Right cardiac atrium (tissue), 5 donors: Measurements from ENCODE around the gene SSH2. TPM values are rescaled to one million over a fixed set of nuclear protein-coding genes. Genes with fewer than 3 reads are reported as not detected.
A peak's percentile ranks its signal among the peaks of the same experiment; 100 is the strongest.

ENCODE experiments used
- ATAC-seq, 2 donors: fragments of 200-7000 bp; cut with Tn5 transposase; one replicate each; pipeline versions ENCODE4 v1.8.0 to v1.9.1; 2020; ENCODE audit warnings: moderate library complexity in 2 of 2, mild to moderate bottlenecking in 1 of 2
- DNase-seq, 3 donors: peaks; one replicate each; pipeline ENCODE4 v3.0.0-alpha.2; 2020
- H3K27ac ChIP-seq: one replicate; pipeline ENCODE4 v1.5.1; 2013; ENCODE audit warnings: mild to moderate bottlenecking, low read length, control low read depth, moderate library complexity
- H3K27me3 ChIP-seq: one replicate; pipeline ENCODE4 v1.6.1; 2013; ENCODE audit not compliant: control insufficient read depth, insufficient read depth
- H3K4me1 ChIP-seq: one replicate; pipeline ENCODE4 v1.6.1; 2013; ENCODE audit warnings: low read length; ENCODE audit not compliant: control insufficient read depth, insufficient read depth
- H3K4me3 ChIP-seq: one replicate; pipeline ENCODE4 v1.5.1; 2013; ENCODE audit warnings: low read length, control low read depth
- H3K9me3 ChIP-seq: one replicate; pipeline ENCODE4 v1.6.1; 2013; ENCODE audit warnings: low read length; ENCODE audit not compliant: control insufficient read depth
- WGBS: extraction: QIAGEN DNeasy Blood & Tissue Kit; methylation state at CpG from one replicate; pipeline ENCODE4 v1.1.7; 2013; 5-methylcytosine and 5-hydroxymethylcytosine counted together
- intact Hi-C, 4 donors: fragments of 100-400 bp; cut with DNase I; formaldehyde crosslinking; loops; one replicate each; pipeline versions ENCODE4 v1.11.0 to v1.14.0; 2022 to 2023
- polyA plus RNA-seq: library from polyadenylated mRNA; stranded (reverse); fragments of 200-250 nt; gene quantifications from one replicate; pipeline ENCODE4 v1.2.3, GENCODE V29; 2013
- total RNA-seq, 4 donors: library from RNA; stranded (reverse); fragmentation: NEBNext Ultra II Directional; extraction: Animal tissue kit (Norgen Biotek cat#: 25700); gene quantifications; one replicate each; pipeline ENCODE4 v1.2.1, GENCODE V29; 2021
- donor health status: healthy with polysubstance abuse.
- donor health status: DM: no; HTN: yes; CAD: no.
- donor health status: DM: no; HTN: no; CAD: no.
- donor health status: DM: no; HTN: yes; CAD: no; lungs with severe emphysema.
- donor health status: DM: yes; HTN: yes; CAD: no.

Gene SSH2
- total and polyA plus RNA-seq, 5 donors: 18.8 to 43.5 (median 37.5) TPM

DNA sequence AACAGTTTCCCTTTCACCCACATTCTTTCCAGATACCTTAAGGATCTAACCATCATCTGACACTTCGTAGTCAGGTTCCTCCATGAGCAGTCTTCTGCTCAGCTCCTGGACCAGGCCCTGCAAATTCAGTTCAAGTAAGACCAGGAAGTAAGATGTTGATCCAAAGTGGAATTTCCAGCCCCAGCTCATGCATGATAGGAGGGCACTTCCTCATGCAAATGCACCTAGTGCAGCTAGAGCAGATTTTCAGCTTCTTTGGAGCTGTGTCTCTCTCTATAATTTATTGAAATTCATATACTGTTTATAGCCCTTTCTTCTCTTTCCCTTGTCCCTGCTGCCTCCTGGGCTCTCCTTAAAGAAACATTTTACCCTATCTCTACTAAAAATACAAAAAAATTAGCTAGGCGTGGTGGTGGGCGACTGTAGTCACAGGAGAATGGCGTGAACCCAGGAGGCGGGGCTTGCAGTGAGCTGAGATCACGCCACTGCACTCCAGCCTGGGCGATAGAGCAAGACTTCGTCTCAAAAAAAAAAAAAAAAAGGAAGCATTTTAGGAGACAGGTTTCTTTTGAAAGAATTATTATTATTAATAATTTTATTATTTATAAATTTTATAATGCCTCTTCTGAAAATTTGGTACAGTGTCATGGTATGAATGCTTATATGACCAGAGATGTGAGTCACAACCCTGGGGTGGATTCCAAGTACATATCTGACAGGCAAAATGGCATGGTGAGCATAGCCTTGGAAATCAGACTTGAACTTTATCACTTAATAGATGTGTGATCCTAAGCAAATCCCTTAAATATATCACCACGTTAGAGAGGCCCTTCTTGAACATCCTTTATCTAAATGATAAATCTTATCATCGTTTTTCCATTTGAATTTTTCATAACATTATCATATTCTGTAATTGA lies 94.3 kb downstream of the SSH2 start:
- ATAC-seq: peak; percentile 39 to 40
- 66% methylated on average over 10 of the region's 10 CpGs for WGBS
- intact Hi-C loops: no loop called here
- Histone ChIP-seq H3K9me3 (no peaks in the 10 kb centered on the region), H3K27ac (no peak overlapping the region), H3K4me1 (no peaks in the 10 kb centered on the region), H3K27me3 (no peaks in the 10 kb centered on the region), H3K4me3 (no peak overlapping the region)
- DNase-seq: peak in 1 of 3 donors; percentile 64

DNA sequence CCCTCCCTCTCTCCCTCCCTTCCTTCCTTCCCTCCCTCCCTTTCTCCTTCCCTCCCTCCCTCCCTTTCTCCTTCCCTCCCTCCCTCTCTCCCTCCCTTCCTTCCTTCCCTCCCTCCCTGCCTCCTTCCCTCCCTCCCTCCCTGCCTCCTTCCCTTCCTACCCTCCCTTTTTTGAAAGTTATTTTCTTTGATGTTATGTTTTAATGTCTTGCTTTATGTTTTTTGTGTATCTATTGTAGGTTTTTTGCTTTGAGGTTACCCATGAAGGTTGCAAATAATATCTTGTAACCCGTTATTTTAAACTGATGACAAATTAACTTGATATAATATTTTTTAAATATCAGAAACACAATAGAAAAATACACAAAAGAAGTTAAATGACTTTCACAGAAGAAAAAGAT lies 96.2 kb downstream of the SSH2 start:
- DNase-seq (no peak), ATAC-seq (no peak)
- Histone ChIP-seq H3K27ac (no peak overlapping the region), H3K9me3 (no peaks in the 10 kb centered on the region), H3K4me3 (no peak overlapping the region), H3K27me3 (no peaks in the 10 kb centered on the region), H3K4me1 (no peaks in the 10 kb centered on the region)
- intact Hi-C loops: no loop called here
- 94% methylated on average over 1 of the region's 1 CpG for WGBS

DNA sequence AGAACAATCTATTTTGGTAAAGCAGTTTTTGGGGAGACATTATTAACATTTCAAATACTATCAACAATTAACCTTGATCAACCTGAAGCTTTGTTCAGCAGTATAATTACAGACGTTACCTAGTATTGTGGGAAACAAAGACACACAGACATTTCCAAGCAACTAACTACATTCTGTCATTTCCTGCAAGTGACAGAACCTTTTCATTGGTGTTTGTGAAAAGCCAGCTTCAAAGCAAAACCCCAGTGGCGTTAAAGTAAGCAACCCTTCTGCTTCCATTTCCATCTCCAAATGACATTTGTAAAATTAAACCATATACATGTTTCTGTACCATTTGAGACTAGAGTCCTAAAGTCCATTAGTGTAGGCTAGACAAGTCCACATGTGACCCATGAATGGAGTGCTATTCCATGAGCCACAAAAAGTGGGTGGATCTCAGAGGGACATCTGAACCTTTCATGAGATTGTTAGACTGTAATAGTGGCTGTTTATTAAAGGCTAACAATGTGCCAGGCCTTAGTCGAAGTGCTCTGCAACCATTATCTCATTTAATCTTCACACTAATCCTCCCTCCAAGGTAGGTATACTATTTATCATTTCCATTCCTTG lies 101.2 kb downstream of the SSH2 start:
- H3K27ac ChIP-seq: no peak overlapping the region
- intact Hi-C loops: no loop called here
- ATAC-seq: no peak
- 81% methylated on average over 3 of the region's 3 CpGs for WGBS
- no peaks in the 10 kb centered on the region for H3K27me3 ChIP-seq
- no peaks in the 10 kb centered on the region for H3K4me1 ChIP-seq
- no peaks in the 10 kb centered on the region for H3K9me3 ChIP-seq
- H3K4me3 ChIP-seq: no peak overlapping the region
- no peak for DNase-seq

DNA sequence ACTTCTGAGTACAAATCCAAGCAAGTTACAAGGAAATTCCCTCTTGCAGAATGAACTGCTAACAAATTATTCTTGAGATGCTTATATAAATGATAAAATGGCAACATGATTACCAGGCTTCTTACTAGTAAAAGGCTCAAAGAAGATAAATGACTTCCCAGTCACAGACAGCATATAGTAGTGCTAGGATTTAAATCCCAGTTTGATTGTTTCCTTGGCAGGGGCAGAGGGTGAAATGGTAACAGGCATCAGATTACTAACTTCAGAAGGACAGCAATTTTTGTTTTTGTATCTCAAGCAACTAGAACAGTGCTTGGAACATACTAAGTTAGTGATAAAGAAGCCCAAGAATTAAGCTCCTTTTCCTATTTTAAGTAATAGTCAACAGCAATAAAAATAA lies 102.8 kb downstream of the SSH2 start:
- Histone ChIP-seq H3K9me3 (no peaks in the 10 kb centered on the region), H3K4me1 (no peaks in the 10 kb centered on the region), H3K27me3 (no peaks in the 10 kb centered on the region), H3K4me3 (no peak overlapping the region), H3K27ac (no peak overlapping the region)
- no peak for DNase-seq
- intact Hi-C loops: no loop called here
- no peak for ATAC-seq

DNA sequence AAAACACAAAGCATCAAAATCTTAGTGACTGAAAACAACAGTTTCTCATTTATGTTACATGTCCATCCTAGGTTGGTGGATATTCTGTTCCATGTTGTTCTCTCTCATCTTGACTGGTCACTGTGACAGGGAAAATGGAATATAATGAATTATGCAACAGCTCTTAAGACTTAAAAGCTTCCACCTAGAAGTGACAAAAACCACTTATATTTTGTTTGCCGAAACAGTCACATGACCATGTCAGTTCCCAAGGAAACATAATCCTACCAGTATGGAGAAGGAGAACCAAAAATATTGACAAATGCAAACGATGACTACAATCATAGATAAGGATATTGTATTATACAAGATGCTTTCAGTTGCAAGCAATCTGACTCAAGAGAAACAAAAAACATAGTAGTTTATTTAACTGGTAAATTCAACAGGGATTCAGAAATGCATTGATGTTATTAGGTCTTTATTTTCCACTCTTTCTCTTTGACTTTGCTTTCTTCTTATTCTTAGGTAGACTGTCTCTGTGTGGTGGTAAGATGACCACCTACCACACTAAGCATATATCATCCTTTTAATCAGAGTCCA lies 103.8 kb downstream of the SSH2 start:
- Histone ChIP-seq H3K4me1 (no peaks in the 10 kb centered on the region), H3K27ac (no peak overlapping the region), H3K27me3 (no peaks in the 10 kb centered on the region), H3K4me3 (no peak overlapping the region), H3K9me3 (no peaks in the 10 kb centered on the region)
- intact Hi-C loops: no loop called here
- no peak for DNase-seq
- WGBS: 67% methylated on average over 2 of the region's 2 CpGs
- no peak for ATAC-seq

DNA sequence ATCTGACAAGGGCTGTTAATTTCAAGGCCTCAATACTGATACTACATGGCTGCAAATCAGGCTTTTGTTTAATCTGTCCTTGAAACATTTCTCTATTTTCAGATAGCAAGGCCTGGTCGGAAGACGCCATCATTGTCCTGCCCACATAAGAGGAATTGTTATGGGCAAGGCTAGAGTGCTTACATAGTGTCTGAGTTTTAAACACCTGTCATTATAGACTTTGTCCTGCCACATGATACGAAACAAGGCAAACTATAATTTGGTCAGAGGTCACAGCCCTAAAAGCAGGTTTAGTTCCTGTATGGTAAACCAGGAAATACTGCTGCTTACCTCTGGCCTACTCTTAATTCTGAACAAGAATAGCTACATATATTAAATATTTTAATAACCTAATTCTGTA lies 104.4 kb downstream of the SSH2 start:
- 97% methylated on average over 3 of the region's 3 CpGs for WGBS
- no peak for ATAC-seq
- intact Hi-C loops: no loop called here
- H3K4me3 ChIP-seq: no peak overlapping the region
- DNase-seq: no peak
- H3K4me1 ChIP-seq: no peaks in the 10 kb centered on the region
- no peak overlapping the region for H3K27ac ChIP-seq
- no peaks in the 10 kb centered on the region for H3K27me3 ChIP-seq
- no peaks in the 10 kb centered on the region for H3K9me3 ChIP-seq

DNA sequence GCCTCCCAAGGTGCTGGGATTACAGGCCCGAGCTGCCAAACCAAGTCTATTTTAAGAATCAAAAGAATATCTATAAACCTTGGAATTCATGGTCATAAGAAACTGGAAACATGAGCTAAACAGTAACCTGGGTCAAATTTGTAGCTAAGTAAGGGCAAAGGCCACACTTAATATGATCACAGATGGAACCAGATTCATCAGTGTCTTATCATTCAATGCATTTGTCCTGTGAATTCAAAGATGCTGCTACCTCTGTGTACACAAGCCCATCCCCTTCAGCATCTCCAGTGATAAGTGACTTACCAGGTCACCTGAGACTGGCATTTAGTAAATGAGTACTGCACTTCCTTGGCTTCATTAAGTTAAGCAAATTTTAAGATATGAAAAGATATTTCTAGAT lies 108.1 kb downstream of the SSH2 start:
- ATAC-seq: no peak

DNA sequence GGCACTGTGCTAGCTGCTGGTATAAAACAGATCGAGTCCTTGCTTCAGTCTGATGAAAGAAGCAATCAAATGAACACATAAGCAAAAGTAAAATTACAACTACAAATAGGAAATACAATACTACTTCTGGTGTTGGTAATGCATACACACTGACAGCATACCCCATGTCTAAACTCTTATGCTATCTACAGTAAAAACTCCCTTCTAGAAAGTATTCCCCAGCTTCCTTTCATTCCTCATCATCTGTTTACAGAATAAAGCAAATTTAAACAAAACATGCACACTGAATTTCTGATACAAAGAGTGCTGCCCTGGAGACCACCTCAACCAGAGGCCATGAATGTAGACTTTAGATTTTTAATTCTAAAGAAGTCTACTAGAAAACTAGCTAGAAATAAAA lies 109.6 kb downstream of the SSH2 start:
- no peak overlapping the region for H3K27ac ChIP-seq
- H3K9me3 ChIP-seq: no peaks in the 10 kb centered on the region
- WGBS: 74% methylated on average over 1 of the region's 1 CpG
- ATAC-seq (no peak), DNase-seq (no peak)
- H3K4me1 ChIP-seq: no peaks in the 10 kb centered on the region
- H3K27me3 ChIP-seq: no peaks in the 10 kb centered on the region
- H3K4me3 ChIP-seq: no peak overlapping the region
- intact Hi-C loops: no loop called here

More for the DNA sequence above, 108.1 kb downstream of the SSH2 start:
- 89% methylated on average over 1 of the region's 1 CpG for WGBS
- Histone ChIP-seq H3K27me3 (no peaks in the 10 kb centered on the region), H3K4me1 (no peaks in the 10 kb centered on the region), H3K4me3 (no peak overlapping the region), H3K9me3 (no peaks in the 10 kb centered on the region), H3K27ac (no peak overlapping the region)
- intact Hi-C loops: no loop called here
- DNase-seq: no peak

DNA sequence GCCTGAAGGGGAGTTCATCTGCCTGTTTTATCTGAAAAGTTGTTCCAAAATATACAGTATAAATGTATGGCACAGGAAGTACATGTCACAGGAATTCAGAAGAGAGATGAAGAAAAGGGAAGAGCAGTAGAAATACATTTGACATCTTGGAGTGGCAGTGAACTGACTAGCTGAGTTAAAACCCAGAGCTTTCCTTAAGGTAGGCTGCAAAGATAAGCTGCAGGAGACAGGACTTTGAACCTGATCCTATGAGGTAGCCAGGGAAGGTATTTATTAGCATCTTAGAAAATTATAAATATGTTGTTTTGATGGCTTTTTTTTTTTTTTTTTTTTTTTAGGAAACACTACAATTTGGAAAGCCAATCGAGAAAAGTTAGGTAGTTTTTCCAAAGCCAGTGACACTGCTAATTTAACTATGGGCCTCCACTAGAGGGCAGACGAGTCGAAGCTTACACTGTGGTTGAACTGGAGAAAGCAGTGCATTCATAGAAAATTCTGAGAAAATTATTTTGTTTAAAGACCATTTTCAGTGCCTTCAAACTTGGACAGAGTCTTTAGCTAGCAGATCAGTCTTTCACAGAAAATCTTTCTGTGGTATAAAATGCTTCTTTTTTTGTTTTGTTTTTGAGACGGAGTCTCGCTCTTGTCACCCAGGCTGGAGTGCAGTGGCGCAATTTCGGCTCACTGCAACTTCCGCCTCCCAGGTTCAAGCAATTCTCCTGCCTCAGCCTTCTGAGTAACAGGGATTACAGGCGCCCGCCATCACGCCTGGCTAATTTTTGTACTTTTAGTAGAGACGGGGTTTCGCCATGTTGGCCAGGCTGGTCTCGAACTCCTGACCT lies 122.3 kb downstream of the SSH2 start:
- Histone ChIP-seq H3K4me1 (no peaks in the 10 kb centered on the region), H3K9me3 (no peaks in the 10 kb centered on the region), H3K27me3 (no peaks in the 10 kb centered on the region), H3K4me3 (no peak overlapping the region), H3K27ac (no peak overlapping the region)
- peak; percentile 72 to 76 for ATAC-seq
- intact Hi-C loops: loop anchor here in 3 of 4 donors (2.0 to 10.0 kb wide), 4 partner anchors 123 to 287 kb away; partner anchors contain the start of gene SSH2 (in 3 of the 3)
- peak; percentile 50 to 62 (median 57) for DNase-seq
- WGBS: 67% methylated on average over 14 of the region's 14 CpGs

DNA sequence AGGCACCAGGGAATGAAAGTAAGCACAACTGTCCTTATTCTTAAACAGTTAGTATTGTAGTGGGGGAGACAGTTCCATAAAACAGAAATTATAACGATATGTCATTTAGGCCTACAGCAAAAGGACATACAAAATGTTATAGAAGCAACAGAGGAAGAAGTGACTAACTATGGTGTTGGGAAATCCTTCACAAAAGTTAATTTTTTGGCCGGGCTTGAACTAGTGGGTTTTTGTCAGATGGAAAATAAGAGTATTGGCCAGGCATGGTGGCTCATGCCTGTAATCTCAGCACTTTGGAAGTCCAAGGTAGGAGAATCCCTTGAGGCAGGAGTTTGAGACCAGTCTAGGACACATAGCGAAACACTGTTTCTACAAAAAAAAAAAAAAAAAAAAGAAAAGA lies 127.8 kb downstream of the SSH2 start:
- Histone ChIP-seq H3K4me3 (no peak overlapping the region), H3K27ac (no peak overlapping the region), H3K4me1 (no peaks in the 10 kb centered on the region), H3K9me3 (no peaks in the 10 kb centered on the region), H3K27me3 (no peaks in the 10 kb centered on the region)
- intact Hi-C loops: loop anchor here in 2 of 4 donors (10.0 kb wide), 2 partner anchors 203 to 293 kb away; no protein-coding TSS in a partner anchor
- 97% methylated on average over 3 of the region's 3 CpGs for WGBS
- DNase-seq (no peak), ATAC-seq (no peak)
